CD4-positive, alpha-beta T cell treated with Interleukin-17A for 1 hour (primary cell): ENCODE data around the gene RAB9B.

ENCODE experiments used
- DNase-seq: peaks from one replicate; pipeline ENCODE4 v3.0.0-alpha.2; 2020

Gene RAB9B

GRCh38 chrX:103806862-103807474, 25.1 kb downstream of the RAB9B start:
- no peak for DNase-seq

- no peak for DNase-seq
Measured at GRCh38 chrX:103805860-103806259, 26.2 kb downstream of the RAB9B start.

- no peak for DNase-seq
Measured at GRCh38 chrX:103800318-103800717, 31.7 kb downstream of the RAB9B start.

GRCh38 chrX:103797691-103798090, 34.4 kb downstream of the RAB9B start:
- no peak for DNase-seq

GRCh38 chrX:103794119-103794518, 37.9 kb downstream of the RAB9B start:
- no peak for DNase-seq

GRCh38 chrX:103793545-103793940, 38.5 kb downstream of the RAB9B start:
- DNase-seq = no peak

GRCh38 chrX:103792916-103793544, 39.0 kb downstream of the RAB9B start:
- DNase-seq = no peak

GRCh38 chrX:103791826-103792485, 40.1 kb downstream of the RAB9B start:
- DNase-seq = no peak

- no peak for DNase-seq
Measured at GRCh38 chrX:103791228-103791627, 40.8 kb downstream of the RAB9B start.

GRCh38 chrX:103789004-103789403, 43.1 kb downstream of the RAB9B start:
- no peak for DNase-seq

- DNase-seq = no peak
Measured at GRCh38 chrX:103783971-103784370, 48.1 kb downstream of the RAB9B start.

- no peak for DNase-seq
Measured at GRCh38 chrX:103783196-103783595, 48.9 kb downstream of the RAB9B start.

GRCh38 chrX:103782640-103783039, 49.4 kb downstream of the RAB9B start:
- DNase-seq = no peak

GRCh38 chrX:103781706-103782105, 50.4 kb downstream of the RAB9B start:
- DNase-seq = no peak

GRCh38 chrX:103781062-103781402, 51.0 kb downstream of the RAB9B start:
- no peak for DNase-seq

- DNase-seq = no peak
Measured at GRCh38 chrX:103780336-103781061, 51.6 kb downstream of the RAB9B start.

GRCh38 chrX:103779141-103779789, 52.8 kb downstream of the RAB9B start:
- DNase-seq = no peak

- no peak for DNase-seq
Measured at GRCh38 chrX:103776546-103776945, 55.5 kb downstream of the RAB9B start, which contains the start of gene PLP1. Gene PLP1 (plus strand): TSS chrX:103776840. CDS start chrX:103776996, 156 bp downstream.

- no peak for DNase-seq
Measured at GRCh38 chrX:103774070-103774642, 57.9 kb downstream of the RAB9B start.

- no peak for DNase-seq
Measured at GRCh38 chrX:103773445-103773844, 58.6 kb downstream of the RAB9B start.
